ENCODE data around the gene VAV2. TPM values are rescaled to one million over a fixed set of nuclear protein-coding genes. Genes with fewer than 3 reads are reported as not detected.

VAV2 gene
- total RNA-seq, 1 experiment from 2014 or later = 30.7 TPM

DNA sequence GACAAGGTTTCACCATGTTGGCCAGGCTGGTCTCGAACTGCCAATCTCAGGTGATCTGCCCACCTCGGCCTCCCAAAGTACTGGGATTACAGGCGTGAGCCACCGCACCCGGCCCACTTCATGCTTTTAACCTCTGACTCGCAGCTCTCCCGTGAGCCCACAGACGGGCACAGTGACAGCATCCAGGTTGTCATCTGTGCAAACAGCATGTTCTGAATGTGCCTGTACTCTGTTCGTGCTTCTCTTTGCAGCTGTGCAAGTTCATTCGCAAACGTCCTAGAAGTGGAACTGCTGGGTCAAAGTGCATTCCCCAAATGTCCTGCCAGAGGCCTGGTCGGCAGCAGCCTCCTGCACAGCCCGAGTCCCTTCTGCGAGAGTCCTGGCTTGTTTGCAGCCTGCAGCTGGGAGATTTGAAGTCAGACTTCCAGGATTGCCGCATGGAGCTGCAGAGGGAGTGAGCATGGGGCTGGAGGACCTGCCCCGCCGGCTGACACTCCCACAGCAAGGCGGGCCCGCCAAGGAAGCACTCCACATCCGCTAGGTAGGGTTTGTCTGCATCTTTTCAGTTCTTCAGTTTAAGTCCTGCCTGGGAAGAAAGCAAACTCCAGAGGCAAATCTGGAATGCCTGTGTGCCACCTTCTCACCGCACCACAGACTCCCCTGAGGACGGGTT lies 36.6 kb upstream of the VAV2 start:
- BruUV-seq (replicated peaks) = no TSS peak
- Mint-ChIP-seq H3K36me3 (ENCODE audit: insufficient read depth, unreplicated experiment) (peaks cover 45% of the 10 kb centered on the region), H3K4me3 (ENCODE audit: low read depth, unreplicated experiment) (no peak overlapping the region), H3K9me3 (ENCODE audit: low read depth, unreplicated experiment) (no peaks in the 10 kb centered on the region), H3K4me1 (ENCODE audit: low read depth, unreplicated experiment) (no peaks in the 10 kb centered on the region), H3K27me3 (ENCODE audit: unreplicated experiment) (no peaks in the 10 kb centered on the region), H3K27ac (ENCODE audit: unreplicated experiment) (no peak overlapping the region)
- CTCF ChIA-PET = no interaction called here
- intact Hi-C loops (cut with micrococcal nuclease; ENCODE audit: unreplicated experiment) = no loop called here
- DNase-seq = no peak
- no peak for TF ChIP-seq CTCF (IDR thresholded peaks at IDR 0.05; ENCODE audit: unreplicated experiment)

DNA sequence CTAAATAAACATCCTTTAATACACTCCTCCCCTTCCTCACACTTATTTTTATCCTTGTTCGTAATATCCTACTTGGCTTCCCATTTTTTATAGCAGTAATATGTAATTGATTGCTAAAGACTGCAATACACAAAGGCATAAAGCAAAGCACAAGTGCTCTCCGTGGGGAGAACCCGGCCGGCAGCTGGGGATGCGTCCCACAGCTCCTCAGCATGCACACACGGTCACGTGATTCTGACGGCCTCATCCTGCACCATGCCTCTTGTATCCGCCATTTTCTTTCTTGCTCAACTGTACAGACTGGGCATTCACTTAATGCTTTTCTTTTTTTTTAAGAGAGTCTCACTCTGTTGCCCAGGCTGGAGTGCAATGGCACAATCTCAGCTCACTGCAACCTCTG lies 36.0 kb upstream of the VAV2 start:
- no peak overlapping the region for H3K27ac Mint-ChIP-seq (ENCODE audit: unreplicated experiment)
- no peak for DNase-seq
- no peak overlapping the region for H3K4me3 Mint-ChIP-seq (ENCODE audit: low read depth, unreplicated experiment)
- no peak for TF ChIP-seq CTCF (IDR thresholded peaks at IDR 0.05; ENCODE audit: unreplicated experiment)
- peaks cover 39% of the 10 kb centered on the region for H3K36me3 Mint-ChIP-seq (ENCODE audit: insufficient read depth, unreplicated experiment)
- intact Hi-C loops (cut with micrococcal nuclease; ENCODE audit: unreplicated experiment) = no loop called here
- H3K27me3 Mint-ChIP-seq (ENCODE audit: unreplicated experiment) = no peaks in the 10 kb centered on the region
- CTCF ChIA-PET = no interaction called here
- BruUV-seq (replicated peaks) = no TSS peak
- no peaks in the 10 kb centered on the region for H3K9me3 Mint-ChIP-seq (ENCODE audit: low read depth, unreplicated experiment)
- H3K4me1 Mint-ChIP-seq (ENCODE audit: low read depth, unreplicated experiment) = no peaks in the 10 kb centered on the region

DNA sequence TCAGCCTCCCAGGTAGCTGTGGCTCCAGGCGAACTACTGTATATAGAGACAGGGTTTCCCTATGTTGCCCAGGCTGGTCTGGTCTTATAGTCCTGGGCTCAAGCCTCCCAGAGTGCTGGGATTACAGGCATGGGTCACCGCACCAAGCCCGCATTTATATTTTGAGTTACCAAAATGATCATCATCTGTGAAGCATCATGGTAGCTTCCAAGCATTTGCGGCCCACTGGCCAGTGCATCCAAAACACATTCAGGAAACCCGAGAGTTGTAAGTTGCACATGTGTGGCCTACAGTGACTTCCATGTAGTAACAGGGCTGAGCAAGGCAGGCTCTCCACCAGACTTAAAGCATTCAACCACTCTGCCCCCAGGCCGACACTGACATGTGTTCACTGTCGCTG lies 35.4 kb upstream of the VAV2 start:
- H3K36me3 Mint-ChIP-seq (ENCODE audit: insufficient read depth, unreplicated experiment) = peaks cover 35% of the 10 kb centered on the region
- BruUV-seq (replicated peaks) = no TSS peak
- H3K27ac Mint-ChIP-seq (ENCODE audit: unreplicated experiment) = no peak overlapping the region
- no peaks in the 10 kb centered on the region for H3K27me3 Mint-ChIP-seq (ENCODE audit: unreplicated experiment)
- CTCF ChIA-PET = no interaction called here
- no peak for DNase-seq
- no peak overlapping the region for H3K4me3 Mint-ChIP-seq (ENCODE audit: low read depth, unreplicated experiment)
- no peak for TF ChIP-seq CTCF (IDR thresholded peaks at IDR 0.05; ENCODE audit: unreplicated experiment)
- intact Hi-C loops (cut with micrococcal nuclease; ENCODE audit: unreplicated experiment) = no loop called here
- H3K4me1 Mint-ChIP-seq (ENCODE audit: low read depth, unreplicated experiment) = no peaks in the 10 kb centered on the region
- no peaks in the 10 kb centered on the region for H3K9me3 Mint-ChIP-seq (ENCODE audit: low read depth, unreplicated experiment)

DNA sequence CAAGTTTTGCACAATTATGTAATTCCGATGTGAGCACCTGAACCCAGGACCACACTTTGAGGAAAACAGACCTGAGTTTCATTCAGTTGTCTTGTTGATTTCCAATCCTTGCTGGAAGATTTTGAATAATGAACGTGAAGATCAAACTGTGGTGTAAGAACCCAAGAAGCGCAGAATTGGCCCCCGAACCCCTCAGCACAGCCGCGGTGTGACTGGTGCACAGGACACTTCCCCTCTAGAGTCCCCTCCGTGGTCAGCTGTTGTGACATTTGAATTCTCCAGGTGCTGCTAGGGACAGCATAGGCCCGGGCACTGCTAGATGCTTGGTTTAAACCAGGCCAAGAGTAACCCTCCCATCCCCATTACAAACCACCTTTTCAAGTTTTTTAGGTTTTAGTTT lies 34.9 kb upstream of the VAV2 start:
- intact Hi-C loops (cut with micrococcal nuclease; ENCODE audit: unreplicated experiment) = no loop called here
- no peaks in the 10 kb centered on the region for H3K9me3 Mint-ChIP-seq (ENCODE audit: low read depth, unreplicated experiment)
- CTCF ChIA-PET = no interaction called here
- DNase-seq = no peak
- TF ChIP-seq CTCF (IDR thresholded peaks at IDR 0.05; ENCODE audit: unreplicated experiment) = no peak
- H3K27ac Mint-ChIP-seq (ENCODE audit: unreplicated experiment) = no peak overlapping the region
- H3K4me1 Mint-ChIP-seq (ENCODE audit: low read depth, unreplicated experiment) = no peaks in the 10 kb centered on the region
- H3K36me3 Mint-ChIP-seq (ENCODE audit: insufficient read depth, unreplicated experiment) = peaks cover 35% of the 10 kb centered on the region
- H3K4me3 Mint-ChIP-seq (ENCODE audit: low read depth, unreplicated experiment) = no peak overlapping the region
- BruUV-seq (replicated peaks) = no TSS peak
- H3K27me3 Mint-ChIP-seq (ENCODE audit: unreplicated experiment) = no peaks in the 10 kb centered on the region

Data from Calu3 (cell line).